Parathyroid adenoma (tissue), 2 donors: Measurements from ENCODE around the gene IL32.

Source experiments
- H2AFZ ChIP-seq: fragments of 300-600 bp; sonication (generic); one replicate; pipeline ENCODE4 v1.7.0; 2017; ENCODE audit warnings: antibody characterized with exemption, mild to moderate bottlenecking
- H3K27ac ChIP-seq: fragments of 300-600 bp; sonication (generic); one replicate; pipeline ENCODE4 v1.7.0; 2017
- H3K27me3 ChIP-seq: fragments of 300-600 bp; sonication (generic); one replicate; pipeline ENCODE4 v1.7.0; 2017; ENCODE audit warnings: low read length; ENCODE audit not compliant: control insufficient read depth, insufficient read depth
- H3K36me3 ChIP-seq: fragments of 300-600 bp; sonication (generic); one replicate; pipeline ENCODE4 v1.7.0; 2017; ENCODE audit warnings: low read length; ENCODE audit not compliant: control insufficient read depth, insufficient read depth
- H3K4me1 ChIP-seq: fragments of 300-600 bp; sonication (generic); one replicate; pipeline ENCODE4 v1.7.0; 2017; ENCODE audit warnings: control low read depth
- H3K4me2 ChIP-seq: fragments of 300-600 bp; sonication (generic); one replicate; pipeline ENCODE4 v1.7.0; 2017; ENCODE audit warnings: low read length
- H3K4me3 ChIP-seq: fragments of 300-600 bp; sonication (generic); one replicate; pipeline ENCODE4 v1.7.0; 2017; ENCODE audit warnings: low read depth, low read length
- H3K79me2 ChIP-seq: fragments of 300-600 bp; sonication (generic); one replicate; pipeline ENCODE4 v1.7.0; 2017; ENCODE audit warnings: control low read depth
- H3K9ac ChIP-seq: fragments of 300-600 bp; sonication (generic); one replicate; pipeline ENCODE4 v1.7.0; 2017; ENCODE audit warnings: mild to moderate bottlenecking
- H3K9me3 ChIP-seq: fragments of 300-600 bp; sonication (generic); one replicate; pipeline ENCODE4 v1.7.0; 2017; ENCODE audit warnings: low read length; ENCODE audit not compliant: control insufficient read depth
- CTCF ChIP-seq: fragments of 300-600 bp; sonication (generic); IDR thresholded peaks from one replicate; pipeline ENCODE4 v1.7.0; 2017; ENCODE audit warnings: antibody characterized with exemption, mild to moderate bottlenecking
- donor health status: primary hyperparathyroidism.

IL32 gene

DNA sequence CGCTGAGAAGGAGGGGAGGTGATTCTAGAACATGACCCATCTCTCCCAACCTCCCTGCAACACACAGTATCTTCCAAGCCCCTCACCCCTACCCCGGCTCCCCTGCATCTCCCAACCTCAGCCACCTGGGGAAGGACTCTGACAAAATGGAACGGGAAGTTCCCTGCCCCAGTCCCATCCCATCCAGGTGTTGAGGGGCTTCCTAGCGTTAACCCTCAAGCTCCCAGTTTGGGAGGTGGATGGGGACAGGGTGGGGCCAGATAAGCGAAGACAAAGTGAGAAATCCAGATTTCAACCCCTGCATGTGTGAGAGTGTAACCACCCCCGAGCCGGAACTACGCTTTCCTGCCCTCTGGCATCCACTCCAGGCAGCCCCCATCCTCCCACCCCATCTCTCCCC, 31.8 kb downstream of the IL32 start:
- Histone ChIP-seq H3K36me3 (no peaks in the 10 kb centered on the region), H3K4me1 (peaks cover 9% of the 10 kb centered on the region), H2AFZ (no peak overlapping the region), H3K27me3 (no peaks in the 10 kb centered on the region), H3K9ac (no peak overlapping the region), H3K4me2 (no peak overlapping the region), H3K9me3 (no peaks in the 10 kb centered on the region), H3K4me3 (no peak overlapping the region), H3K79me2 (no peaks in the 10 kb centered on the region), H3K27ac (no peak overlapping the region)
- no peak for TF ChIP-seq CTCF

GRCh38 chr16:3098459-3099394, 33.3 kb downstream of the IL32 start, which contains the start of gene ZSCAN10:
ZSCAN10 (minus strand) TSS chr16:3099294; CDS start chr16:3092937, 6,357 bp downstream.
- peaks cover 9% of the 10 kb centered on the region for H3K4me1 ChIP-seq
- H3K9ac ChIP-seq: no peak within 1 kb of the TSS
- H2AFZ ChIP-seq: peak within 1 kb of the TSS; percentile 89
- TF ChIP-seq CTCF: no peak
- no peak within 1 kb of the TSS for H3K4me3 ChIP-seq
- H3K9me3 ChIP-seq: no peaks in the 10 kb centered on the region
- no peaks in the 10 kb centered on the region for H3K79me2 ChIP-seq
- peak within 1 kb of the TSS; percentile 4 for H3K27ac ChIP-seq
- H3K4me2 ChIP-seq: peak within 1 kb of the TSS; percentile 21
- H3K36me3 ChIP-seq: no peaks in the 10 kb centered on the region
- no peaks in the 10 kb centered on the region for H3K27me3 ChIP-seq

- Histone ChIP-seq H3K27me3 (no peaks in the 10 kb centered on the region), H3K9me3 (no peaks in the 10 kb centered on the region), H3K4me3 (no peak overlapping the region), H3K9ac (no peak overlapping the region), H3K27ac (peak overlapping the region; percentile 4), H2AFZ (peak overlapping the region; percentile 89), H3K36me3 (no peaks in the 10 kb centered on the region), H3K4me2 (no peak overlapping the region), H3K79me2 (no peaks in the 10 kb centered on the region), H3K4me1 (peaks cover 9% of the 10 kb centered on the region)
- no peak for TF ChIP-seq CTCF
These were observed 33.9 kb downstream of the IL32 start for GRCh38 chr16:3099395-3099731.

GRCh38 chr16:3099732-3100499, 34.5 kb downstream of the IL32 start:
- no peaks in the 10 kb centered on the region for H3K36me3 ChIP-seq
- no peaks in the 10 kb centered on the region for H3K79me2 ChIP-seq
- peak overlapping the region; percentile 89 for H2AFZ ChIP-seq
- H3K4me3 ChIP-seq: no peak overlapping the region
- no peak for TF ChIP-seq CTCF
- no peaks in the 10 kb centered on the region for H3K27me3 ChIP-seq
- H3K27ac ChIP-seq: peak overlapping the region; percentile 4
- H3K9ac ChIP-seq: no peak overlapping the region
- no peaks in the 10 kb centered on the region for H3K9me3 ChIP-seq
- H3K4me2 ChIP-seq: peak overlapping the region; percentile 21
- peaks cover 9% of the 10 kb centered on the region for H3K4me1 ChIP-seq
